Measurements from ENCODE around the gene MRPL24.
"Not testable (repeated sequence)": the region's sequence is repeated elsewhere in the genome, so short reads cannot be mapped to it uniquely, and the experiment has no call there.

The MRPL24 gene

DNA sequence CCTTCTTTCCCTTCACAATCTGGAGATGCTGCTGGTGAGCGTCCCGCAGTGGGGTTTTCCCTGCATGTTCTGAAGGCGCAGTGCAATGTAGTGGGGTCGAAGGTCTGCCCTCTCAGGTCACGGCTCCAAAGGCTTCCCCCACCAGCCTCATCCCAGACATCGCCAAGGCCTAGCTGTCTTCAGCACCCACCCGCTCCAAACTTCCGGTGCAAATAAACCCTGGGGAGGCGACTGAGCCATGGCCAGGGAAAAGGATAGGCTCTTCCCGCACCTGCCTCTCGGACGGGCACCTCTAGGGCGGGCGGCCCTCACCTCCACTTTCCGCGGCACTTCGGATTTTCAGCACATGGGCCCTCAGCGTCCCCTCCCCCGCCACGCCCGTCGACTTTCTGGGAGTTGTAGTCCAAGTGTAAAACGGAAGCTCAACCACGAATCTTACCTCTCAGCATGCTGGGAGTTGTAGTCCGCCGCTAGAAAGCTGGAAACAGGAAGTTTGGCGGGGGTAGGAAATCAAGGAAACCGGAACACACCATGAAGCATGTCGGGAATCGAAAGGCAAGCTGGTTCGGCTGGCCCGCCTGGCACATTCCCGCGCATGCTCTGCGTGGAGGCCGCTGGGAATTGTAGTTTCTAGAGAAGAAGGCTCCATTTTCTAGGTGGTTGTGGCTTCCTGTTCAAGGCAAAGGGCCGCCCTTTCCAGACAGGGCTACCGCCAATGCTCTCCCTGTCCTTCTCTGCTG lies at the start of gene MRPL24:
TSS of gene MRPL24 (minus strand) at position 348 of the 740 bp plus-strand sequence. CDS start 2,384 bp downstream, outside the sequence.
- DNase-seq: peak; percentile 96

DNA sequence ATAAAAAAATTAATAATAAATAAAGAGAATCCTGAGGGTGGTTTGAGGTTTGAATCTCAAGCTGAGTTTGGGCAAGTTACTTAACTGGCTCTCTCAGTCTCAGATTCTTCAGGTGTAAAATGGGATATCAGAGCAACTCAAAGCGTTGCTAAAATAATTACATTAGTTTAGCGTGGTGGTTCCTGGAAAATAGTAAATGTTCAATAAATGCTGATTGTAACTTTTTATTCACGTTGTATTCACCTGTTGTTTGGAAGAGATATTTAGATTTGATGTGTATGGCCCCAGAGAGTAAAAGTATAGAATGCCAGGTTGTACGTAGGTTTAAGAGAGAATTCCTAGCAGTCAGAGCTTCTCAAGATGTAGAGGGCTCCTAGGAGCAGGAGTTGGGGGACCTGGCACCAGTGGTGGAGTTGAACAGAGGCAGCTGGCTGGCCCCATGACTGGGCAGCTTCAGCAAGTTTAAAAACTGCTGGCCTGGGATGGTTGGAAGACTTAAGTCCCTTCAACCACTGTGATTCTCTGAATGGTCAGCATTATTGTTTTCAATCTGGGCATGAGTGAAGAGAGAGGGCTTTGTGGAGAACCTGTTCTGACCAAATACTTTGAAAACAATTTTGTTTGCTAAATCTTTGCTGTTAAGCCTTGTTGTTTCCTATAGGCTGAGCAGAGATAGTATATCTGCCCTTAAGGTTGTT lies 48.9 kb upstream of the MRPL24 start:
- DNase-seq: no peak

DNA sequence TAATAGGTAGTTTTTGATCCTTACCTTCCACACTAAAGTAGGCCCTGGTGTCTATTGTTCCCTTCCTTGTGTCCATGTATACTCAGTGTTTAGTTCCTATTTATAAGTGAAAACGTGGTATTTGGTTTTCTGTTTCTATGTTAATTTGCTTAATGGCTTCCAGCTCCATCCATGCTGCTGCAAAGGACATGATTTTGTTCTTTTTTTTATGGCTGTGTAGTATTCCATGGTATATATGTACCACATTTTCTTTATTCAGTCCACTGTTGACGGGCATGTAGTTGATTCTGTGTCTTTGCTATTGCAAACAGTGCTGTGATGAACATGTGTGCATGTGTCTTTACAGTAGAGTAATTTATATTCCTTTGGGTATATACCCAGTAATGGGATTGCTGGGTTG lies 47.2 kb upstream of the MRPL24 start:
- no peak for DNase-seq

DNA sequence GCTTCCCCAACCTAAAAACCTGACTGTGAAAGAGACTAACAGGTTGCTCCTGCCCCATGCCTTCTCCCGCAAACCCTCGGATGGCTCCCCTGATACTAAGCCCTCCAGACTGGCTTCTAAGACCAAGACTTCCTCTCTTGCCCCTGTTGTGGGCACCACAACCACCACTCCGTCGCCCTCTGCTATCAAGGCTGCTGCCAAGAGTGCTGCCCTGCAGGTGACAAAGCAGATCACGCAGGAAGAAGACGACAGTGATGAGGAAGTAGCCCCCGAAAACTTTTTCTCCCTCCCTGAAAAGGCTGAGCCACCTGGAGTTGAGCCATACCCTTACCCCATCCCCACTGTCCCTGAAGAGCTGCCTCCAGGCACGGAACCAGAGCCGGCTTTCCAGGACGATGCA lies 45.8 kb upstream of the MRPL24 start:
- DNase-seq: no peak

DNA sequence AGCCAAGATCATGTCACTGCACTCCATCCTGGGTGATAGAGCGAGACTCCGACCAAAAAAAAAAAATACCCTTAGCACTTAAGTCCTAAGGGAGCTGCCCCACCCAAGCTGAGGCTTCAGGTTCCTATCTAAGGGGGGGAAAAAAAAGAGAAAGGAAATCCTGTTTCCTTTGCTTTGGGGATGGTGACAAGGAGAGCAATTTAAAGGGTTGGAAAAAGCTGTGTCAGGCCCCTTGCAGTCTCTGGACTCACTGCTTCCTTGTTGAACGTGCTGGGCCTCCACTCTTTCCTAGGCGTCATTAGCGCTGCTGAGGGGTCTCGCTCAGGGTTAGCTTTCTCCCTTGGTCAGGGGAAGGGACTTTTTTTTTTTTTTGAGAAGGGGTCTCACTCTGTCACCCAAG lies 44.6 kb upstream of the MRPL24 start:
- DNase-seq: no peak

DNA sequence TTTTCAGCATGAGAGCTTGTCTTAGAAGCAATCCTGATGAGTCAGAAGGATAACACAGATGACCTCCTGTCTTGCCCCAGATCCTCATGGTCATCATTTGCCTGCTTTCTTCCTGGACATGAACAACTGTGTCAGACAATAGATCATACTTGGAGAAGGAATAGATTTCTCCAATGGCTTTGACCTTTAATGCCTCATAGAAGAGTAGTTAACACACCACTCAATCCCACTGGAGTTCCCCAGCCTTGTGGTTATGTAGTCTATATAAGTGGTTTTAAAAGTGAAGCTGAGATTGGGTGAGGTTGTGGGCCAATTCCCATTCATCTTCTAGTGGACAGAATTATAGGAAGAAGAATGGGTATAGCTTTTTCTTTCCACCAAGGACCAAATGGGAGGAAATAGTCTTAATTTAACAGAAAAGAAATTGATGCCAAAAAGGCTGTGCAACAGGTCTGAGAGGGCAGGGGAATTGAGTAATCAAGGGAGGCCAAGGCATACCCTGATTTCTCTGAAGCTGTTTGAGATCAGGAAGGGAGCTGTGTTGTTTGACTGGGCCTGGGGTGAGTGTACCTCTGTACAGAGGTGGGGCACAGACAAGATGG lies 40.8 kb upstream of the MRPL24 start:
- no peak for DNase-seq

DNA sequence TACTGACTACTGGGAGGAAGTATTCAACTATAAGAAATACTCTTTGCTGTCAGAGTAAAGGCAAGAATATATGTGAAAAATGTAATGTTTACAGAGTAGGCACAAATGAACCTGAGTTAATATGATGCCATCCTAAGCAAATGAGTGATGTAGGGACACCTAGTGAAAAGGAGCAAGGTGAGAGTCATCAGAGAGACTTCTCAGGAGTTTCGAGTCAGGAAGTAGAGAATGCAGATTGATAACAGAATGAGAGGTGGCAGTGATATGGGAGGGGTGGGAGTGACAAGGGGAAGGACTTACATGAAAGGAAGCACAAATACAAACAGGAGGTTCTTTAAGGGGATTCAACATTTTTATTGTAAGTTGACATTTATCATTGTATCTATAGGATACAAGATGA lies 36.7 kb upstream of the MRPL24 start:
- DNase-seq: no peak

DNA sequence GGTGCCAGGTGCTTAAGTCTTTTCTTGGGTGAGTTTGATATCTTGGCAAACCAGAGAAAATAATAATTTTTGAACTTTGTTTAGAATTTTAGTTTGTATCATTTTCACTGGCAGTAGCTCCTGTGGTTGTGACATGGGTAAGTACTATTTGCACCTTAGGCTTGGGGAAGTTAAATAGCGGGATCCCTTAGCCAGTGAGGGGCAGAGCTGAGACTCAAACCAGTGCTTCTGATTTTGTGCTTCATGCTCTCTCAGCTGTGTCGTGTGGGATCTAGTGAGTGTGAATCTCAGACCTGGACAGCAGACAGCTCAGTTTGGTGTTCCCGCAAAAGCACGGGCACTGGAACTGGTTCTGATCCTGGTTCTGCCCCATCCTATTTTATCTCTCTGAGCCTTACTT lies 36.1 kb upstream of the MRPL24 start:
- DNase-seq: no peak

DNA sequence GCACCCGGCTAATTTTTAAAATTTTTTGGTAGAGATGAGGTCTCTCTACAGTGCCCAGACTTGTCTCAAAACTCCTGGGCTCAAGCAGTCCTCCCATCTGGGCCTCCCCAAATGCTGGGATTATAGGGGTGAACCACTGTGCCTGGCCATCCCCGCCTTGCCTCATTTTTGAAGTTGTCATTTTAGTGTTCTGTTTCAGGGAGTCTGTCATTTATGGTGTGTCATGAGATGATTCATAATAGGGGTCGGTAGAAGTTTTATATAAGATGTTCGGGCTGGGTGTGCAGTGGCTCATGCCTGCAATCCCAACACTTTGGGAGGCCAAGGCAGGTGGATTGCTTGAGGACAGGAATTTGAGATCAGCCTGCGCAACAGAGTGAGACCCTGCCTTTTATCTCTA lies 34.9 kb upstream of the MRPL24 start:
- no peak for DNase-seq

DNA sequence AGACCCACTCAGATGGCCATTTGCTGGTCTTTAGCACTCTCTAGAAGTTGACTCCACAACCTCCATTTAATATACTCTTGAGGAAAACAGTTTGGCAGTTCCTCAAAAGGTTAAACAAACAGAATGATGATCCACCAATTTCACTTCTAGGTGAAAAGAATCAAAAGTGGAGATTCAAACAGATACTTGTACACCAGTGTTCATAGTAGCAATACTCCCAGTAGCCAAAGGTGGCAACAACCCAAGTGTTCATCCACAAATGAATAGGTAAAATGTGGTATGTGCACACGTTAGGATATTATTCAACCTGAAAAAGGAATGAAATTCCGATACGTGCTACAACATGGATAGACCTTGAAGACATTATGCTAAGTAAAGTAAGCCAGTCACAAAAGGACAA lies 32.7 kb upstream of the MRPL24 start:
- DNase-seq: no peak

DNA sequence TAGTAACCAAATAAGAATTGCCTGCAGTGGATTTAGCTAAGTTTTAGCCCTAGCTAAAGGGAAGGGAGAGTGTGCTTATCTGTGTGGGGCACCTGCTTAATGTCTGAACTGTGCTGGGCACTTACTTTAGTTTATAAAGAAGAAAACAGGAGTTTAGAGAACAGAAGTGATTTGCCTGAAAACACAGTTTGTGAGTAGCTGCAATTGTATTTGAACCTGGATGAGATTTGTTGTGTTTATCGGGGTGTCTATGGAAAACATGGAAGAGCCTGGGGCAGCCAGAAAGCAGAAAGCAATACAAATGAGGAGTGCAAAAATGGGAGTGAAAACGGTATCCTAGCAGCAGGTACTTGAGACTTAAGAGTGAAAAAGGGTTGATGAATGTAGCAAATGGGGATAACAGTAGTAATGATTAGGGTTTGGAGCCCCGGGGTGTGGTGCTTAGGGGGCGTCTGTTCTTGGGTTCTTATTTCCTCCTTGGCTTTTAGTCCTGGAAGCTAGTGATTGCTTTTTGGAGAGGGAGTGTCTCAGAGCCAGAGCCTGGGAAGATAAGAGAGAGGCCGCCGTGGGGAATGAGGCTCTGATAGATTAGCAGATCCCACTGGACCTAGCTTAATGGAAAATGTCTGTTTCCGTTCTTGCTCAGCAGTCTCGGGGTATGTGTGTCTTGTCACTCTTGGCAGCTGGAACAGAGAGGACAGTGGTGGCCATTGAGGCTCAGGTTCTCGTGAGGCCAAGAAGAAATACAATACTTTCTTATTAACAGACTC lies 32.0 kb upstream of the MRPL24 start:
- no peak for DNase-seq

DNA sequence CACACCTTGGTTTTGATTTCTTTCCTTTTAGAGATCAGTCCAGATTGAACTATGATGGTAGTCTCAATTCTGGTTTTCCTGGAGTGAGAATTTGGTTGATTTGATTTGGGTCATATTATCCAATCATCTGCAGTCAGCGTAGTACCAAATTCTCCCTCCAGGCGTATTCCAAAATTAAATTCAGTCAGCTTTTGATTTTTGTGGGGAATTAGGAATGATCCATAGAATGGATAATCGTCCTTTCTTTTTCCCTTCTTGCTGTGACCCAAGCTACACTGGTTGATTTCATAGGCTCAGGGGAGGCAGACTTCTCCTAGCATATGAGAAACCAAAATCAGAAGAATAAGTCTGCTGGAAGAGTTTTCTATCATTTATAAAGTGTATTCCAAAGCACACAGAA lies 31.3 kb upstream of the MRPL24 start:
- DNase-seq: no peak

DNA sequence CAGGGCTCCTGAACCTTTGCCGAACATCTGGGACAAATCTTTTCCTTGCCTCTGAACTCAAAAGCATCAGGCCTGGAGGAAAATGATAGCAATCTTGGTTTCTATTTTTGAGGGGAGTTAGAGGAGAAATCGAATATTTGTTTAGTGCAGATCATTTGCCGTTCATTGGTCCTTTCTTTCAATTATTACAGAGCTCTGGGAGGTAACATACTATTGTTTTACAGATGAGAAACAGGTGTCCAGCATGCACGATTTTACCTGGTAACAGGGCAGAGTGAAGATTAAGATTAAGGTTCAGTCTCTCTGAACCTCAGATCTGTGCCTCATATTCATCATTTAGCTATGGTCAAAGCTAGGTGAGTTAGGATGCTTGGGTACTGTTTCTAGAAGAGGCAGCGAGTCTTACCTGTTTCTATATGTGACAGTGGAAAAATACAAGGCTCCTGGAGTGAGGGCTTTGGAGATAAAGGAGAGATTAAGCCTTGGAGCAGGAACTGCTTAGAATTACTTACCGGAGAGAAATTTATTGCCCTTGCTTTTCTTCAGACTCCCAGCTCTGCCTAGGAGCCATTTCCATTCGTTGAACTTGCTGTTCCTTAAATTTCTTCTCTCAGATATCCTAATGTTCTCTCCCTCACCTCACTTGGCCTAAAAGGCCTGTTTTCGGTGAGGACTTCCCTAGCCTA lies 27.9 kb upstream of the MRPL24 start:
- no peak for DNase-seq

DNA sequence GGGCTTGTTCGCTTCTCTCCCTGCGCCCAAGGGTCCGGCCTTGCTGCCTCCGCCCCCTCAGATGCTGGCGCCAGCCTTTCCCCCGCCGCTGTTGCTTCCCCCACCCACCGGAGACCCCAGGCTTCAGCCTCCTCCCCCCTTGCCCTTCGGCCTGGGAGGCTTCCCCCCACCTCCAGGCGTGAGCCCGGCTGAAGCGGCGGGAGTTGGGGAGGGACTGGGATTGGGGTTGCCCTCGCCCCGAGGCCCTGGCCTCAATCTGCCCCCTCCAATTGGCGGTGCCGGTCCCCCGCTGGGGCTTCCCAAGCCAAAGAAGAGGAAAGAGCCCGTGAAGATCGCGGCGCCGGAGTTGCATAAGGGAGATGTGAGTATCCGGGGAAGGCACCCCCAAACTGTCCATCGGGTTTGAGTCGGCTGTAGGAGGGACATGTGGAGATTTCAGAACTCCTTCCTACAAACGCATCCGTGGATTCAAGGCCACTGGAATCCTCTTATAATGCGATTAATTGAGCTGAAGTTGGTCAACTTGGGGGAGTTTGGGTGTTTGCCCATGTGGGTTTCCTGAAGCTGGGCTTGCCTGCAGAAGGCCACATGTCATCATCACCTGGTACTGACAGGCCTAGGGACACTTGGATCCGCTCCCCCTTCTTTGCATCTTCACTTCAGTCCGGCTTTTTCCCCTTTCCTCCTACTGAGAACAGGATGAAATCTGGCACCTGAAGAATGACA lies 27.2 kb upstream of the MRPL24 start:
- DNase-seq: no peak

DNA sequence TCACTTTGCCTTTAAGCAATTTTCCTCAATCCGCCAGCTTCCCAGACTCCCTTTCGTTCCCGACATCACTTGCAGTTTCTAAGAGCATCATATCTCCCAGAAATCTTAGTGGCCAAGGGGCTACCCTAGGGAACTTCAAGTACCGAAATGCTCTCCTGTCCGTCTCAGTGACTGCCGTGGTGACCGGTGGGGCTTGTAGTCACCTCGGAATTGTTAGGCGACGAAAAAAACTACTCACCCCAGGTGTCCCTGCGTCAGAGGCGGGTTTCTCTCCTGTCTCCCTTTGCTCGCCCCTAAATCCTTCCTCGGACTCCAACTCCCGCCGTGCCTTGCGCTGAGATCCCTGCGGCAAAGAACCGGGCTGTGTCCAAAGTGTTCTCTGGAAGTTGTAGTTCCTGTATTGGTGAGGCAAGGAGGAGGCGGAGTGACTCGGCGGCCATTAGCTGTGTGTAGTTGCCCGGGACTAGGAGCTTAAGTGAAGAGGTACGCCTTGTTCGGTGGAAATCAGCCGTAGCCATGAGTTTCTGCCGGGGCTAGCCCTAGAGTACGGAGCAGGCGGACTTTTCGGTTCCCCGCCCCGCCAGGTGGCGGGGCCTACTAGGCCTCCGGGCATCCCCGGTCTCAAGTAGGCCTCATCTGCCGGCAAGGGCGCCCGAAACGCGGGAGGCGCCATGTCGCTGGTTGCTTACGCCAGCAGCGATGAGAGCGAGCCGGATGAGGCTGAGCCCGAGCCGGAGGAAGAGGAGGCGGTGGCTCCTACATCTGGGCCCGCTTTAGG lies 26.4 kb upstream of the MRPL24 start, which contains the start of gene PRCC:
TSS of gene PRCC (plus strand) at position 435 of the 778 bp plus-strand sequence. CDS start at position 672, 237 bp downstream.
- peak; percentile 97 for DNase-seq

DNA sequence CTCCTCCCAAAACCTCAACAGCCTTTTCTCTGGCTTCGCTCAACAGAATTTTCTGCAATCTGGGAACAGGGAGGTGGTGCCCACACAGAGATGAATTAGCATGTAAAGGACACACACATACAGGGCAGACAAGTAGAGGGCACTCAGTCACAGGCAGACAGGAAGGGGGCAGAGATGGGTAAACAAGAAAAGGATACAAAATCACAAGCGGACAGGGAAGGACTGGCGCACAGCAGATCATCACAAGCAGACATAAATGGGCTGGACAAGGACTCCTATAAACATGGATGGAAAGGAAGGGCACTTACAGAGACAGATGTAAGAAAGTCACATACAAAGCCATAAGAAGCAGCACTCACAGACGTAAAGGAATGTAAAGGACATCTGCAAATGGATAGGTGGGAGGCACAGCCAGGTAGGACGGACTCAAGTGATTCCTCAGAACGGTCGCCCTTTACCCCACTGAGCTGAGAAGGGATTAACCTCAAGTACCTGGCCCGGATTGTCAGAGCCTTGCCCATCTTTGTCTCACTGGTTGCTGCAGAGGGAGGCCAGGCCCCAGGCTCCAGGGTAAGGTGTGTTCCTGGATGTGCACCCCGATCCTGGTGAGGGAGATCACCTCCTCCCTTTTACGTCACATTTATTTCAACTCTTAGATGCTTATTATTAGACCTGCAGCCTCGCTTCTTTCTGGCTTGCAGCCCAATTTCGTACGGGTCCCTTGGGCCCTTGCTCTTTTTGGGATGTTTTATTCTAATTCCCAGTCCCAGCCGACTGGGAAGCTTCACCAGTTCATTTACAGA lies 25.6 kb upstream of the MRPL24 start:
- DNase-seq: no peak

DNA sequence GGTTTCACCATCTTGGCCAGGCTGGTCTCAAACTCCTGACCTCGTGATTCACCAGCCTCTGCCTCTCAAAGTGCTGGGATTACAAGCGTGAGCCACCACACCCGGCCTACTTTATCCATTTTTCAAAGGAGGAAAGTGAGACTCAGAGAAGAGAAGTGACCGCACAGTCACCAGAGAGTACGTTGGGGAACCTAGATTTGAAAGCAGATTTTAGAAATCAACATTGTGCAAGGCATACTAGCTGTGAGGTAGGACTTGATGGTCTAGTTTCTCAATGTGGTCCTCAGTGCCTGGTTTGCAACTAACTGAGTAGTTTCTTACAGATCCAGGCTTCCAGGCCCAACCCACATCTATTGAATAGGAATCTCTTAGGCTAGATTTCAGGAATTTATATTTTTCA lies 24.8 kb upstream of the MRPL24 start:
- DNase-seq: no peak

DNA sequence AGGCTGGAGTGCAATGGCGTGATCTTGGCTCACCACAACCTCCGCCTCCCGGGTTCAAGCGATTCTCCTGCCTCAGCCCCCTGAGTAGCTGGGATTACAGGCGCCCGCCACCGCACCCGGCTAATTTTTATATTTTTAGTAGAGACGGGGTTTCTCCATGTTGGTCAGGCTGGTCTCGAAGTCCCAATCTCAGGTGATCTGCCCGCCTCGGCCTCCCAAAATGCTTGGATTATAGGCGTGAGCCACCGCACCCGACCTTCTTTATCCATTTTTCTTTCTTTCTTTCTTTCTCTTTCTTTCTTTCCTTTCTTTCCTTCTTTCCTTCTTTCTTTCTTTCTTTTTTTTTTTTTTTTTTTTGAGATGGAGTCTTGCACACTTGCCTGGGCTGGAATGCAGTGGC lies 24.2 kb upstream of the MRPL24 start:
- DNase-seq: not testable (repeated sequence)

DNA sequence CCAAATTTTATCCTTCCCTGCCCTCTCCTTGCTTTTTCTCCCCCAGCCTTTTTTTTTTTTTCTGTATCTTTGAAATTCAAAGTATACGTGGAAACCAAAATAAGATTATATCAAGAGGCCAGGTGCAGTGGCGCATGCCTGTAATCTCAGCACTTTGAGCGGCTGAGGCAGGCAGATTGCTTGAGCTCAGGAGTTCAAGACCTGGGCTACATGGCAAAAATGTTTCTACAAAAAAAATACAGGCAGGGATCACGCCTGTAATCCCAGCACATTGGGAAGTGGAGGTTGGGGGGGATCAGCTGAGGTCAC lies 19.9 kb upstream of the MRPL24 start:
- DNase-seq: no peak

DNA sequence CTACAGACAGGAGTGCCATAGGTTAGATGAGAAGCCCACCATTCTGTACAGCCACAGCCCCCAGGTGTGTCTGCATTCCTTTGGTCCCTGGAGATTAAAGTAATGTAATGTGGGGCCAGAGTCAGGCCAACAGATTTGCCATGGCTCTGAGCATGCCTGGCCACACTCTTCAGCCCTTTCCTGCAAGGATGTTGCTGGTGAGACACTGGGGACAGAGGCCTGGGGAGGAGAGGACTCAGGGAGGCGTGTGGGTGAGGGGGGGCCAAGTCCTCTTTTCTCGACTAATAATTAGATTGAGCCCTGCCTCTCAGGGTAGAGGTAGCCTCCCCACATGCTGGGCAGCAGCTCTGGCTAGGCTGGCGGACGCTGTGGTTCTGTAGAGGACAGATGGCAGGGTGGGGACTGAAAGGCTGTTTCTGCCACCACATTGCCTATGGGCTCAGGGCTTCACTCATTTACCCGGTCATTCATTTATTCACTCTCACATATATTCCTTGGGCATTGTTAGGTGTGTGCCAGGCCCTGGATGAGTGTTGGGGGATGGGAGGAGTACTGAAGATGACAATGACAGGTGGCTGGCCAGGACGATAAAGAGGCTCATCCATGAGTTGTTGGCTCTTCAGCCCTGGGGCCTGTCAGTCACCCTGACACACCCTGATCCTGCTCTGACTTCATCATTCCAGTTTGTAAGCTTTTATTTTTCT lies 19.4 kb upstream of the MRPL24 start:
- peak; percentile 76 for DNase-seq
